HG03097 (cell line): Measurements from ENCODE around the gene MTMR12.

Experiments
- ATAC-seq: cut with Tn5 transposase; IDR thresholded peaks from one replicate; pipeline ENCODE4 v1.9.1; 2021; ENCODE audit not compliant: unreplicated experiment, low FRiP score

MTMR12 gene

DNA sequence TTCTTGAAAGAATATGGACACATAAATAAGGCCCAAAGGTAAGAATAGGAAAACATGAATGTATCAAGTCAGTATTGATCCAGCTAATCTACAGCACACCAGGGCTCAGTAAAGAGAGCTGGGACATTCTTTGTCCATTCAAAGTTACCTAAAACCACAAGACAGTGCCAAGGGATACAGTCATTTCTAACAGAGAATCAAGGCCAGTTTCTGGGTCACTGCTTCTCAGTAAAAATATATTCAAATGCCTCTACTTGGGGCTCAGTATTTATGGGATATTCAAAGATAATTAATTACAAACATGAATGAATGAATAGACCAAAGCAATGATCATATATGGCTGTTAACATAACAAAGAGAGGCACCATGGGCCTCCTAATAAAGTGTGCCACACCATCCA lies 34.9 kb downstream of the MTMR12 start:
- no peak for ATAC-seq

DNA sequence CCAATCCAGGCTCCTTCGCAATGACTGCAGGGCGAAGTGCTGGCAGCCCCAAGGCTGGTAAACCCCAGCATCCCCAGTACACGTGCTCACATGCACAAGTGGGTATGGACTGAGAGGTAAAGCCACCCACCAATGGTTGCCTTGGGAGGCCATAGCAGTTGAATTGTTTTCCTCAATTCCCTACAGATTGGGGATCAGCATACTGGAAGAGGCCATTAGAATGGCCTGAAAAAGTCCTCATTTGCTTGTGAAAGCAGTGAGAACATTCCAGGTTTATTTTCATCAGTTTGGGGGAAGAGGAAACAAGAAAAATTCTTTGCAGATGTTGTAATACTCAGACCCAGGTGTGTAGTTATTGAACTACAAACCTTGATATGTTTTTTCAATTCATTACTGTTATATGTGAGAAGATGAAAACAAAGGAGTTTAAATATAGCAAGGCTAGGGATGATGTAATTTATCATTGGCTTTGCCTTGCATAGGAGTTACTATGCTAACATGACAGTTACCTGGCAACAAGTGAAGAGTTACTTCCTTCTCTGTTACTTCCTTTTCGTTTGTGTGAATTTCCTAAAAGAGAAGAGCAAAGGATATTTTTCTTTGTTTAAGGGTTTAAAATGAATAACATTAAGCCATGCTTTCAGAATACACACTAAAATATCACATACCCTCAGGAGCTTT lies 36.4 kb downstream of the MTMR12 start:
- ATAC-seq = no peak

GRCh38 chr5:32275396-32275741 lies 37.4 kb downstream of the MTMR12 start:
- no peak for ATAC-seq

GRCh38 chr5:32274548-32275395 lies 38.0 kb downstream of the MTMR12 start:
- ATAC-seq = no peak

DNA sequence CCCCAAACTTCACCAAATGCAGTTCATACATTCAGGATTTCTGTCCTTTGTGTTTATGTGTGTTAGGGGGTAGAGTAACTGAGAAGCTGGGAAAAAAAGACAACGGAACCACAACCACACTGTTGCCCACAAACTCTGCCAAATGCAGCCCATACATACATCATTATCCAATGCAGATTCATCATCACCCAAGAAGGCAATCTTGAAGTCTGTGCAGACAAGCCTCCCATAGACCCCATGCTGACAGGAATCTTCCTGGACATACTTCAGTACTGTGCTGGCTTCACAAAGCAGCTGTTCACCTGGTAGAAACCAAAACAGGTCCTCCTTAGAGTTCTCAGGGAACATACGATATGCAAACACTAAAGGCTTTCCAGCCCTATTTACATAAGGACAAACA lies 38.9 kb downstream of the MTMR12 start:
- no peak for ATAC-seq

- no peak for ATAC-seq
Observed at GRCh38 chr5:32272746-32273145, 40.0 kb downstream of the MTMR12 start.

- no peak for ATAC-seq
Observed at GRCh38 chr5:32270946-32271345, 41.8 kb downstream of the MTMR12 start.

DNA sequence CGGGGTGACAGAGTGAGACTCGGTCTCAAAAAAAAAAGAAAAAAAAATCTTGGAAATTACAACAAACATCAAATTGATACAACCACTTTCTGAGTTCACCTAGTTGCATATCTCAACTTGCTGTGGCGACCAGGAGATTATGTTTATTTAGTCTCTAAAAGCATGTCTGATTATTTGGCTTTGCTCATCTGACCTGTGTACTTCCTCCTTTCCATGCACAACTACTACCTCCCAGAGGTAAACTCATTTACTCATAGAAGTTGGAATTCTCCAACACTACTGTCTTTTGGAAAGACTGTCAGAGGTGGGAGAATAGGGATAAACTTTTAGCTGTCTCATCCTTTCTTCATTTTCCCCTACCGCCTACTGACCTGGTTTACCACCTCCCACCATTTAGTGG lies 42.6 kb downstream of the MTMR12 start:
- no peak for ATAC-seq

GRCh38 chr5:32265902-32266301 lies 46.8 kb downstream of the MTMR12 start:
- ATAC-seq = no peak

DNA sequence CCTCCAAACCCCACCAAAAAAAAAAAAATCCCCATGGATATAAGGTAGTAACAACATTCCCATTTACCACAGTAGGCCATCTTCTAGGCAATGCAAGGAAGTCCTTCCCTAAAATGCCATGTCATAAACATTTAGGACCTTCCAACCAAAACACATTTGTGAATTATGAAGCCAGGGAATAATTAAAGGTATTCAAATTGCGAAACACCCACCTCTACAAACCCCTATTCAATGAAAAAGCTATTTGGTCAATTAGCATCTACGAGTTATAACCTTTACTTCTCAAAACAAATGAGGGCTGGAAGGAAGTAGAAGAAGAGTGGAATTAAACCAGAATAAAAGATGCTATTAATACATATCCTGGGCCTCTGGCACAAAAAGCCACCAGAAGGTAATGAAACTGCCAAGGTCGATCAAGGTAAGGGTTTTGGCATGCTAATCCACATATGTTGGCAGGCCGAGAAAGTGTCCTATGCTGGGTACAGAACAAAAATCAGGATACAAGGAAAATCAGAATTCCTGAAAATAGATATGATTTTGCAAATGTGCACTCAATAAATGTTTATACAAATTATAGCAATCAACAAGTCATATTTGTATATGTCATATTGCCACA lies 47.7 kb downstream of the MTMR12 start:
- no peak for ATAC-seq

GRCh38 chr5:32263684-32264083 lies 49.1 kb downstream of the MTMR12 start:
- no peak for ATAC-seq

- ATAC-seq = peak; percentile 65
Observed at GRCh38 chr5:32261198-32261597, 51.5 kb downstream of the MTMR12 start.

GRCh38 chr5:32259033-32259432 lies 53.7 kb downstream of the MTMR12 start:
- no peak for ATAC-seq

GRCh38 chr5:32258424-32258823 lies 54.3 kb downstream of the MTMR12 start:
- no peak for ATAC-seq

GRCh38 chr5:32255540-32255900 lies 57.2 kb downstream of the MTMR12 start:
- no peak for ATAC-seq

DNA sequence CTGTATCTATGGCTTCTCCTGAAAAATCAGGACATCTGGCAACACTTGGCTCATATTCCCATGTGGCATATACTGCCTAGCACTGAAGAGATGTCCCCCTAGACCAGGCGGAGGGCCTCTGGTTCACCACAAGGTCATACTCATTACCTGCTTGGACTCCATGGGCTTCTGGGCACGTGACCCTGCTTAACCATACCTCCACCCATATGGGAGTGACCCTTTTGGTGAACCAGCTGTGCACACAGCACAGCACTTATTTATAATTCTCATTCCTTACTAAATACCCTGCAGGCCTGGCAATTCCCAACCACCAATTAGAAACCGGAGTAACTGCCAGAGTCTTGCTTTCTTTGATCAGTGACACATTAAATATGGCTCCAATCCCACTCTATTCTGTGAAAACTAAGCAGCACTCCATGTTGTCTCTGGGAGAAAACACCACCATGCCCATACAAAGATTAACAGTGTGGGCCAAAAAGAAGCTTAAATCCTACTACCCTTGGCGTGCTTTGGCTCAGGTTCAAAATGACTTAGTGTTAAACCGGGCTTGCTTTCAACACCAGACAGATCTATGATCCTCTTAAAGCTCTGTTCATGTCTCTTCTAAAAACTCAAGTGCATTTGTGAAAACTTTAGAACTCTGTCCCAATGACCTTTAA lies 57.7 kb downstream of the MTMR12 start:
- no peak for ATAC-seq

GRCh38 chr5:32251871-32252458 lies 60.8 kb downstream of the MTMR12 start:
- ATAC-seq = no peak

DNA sequence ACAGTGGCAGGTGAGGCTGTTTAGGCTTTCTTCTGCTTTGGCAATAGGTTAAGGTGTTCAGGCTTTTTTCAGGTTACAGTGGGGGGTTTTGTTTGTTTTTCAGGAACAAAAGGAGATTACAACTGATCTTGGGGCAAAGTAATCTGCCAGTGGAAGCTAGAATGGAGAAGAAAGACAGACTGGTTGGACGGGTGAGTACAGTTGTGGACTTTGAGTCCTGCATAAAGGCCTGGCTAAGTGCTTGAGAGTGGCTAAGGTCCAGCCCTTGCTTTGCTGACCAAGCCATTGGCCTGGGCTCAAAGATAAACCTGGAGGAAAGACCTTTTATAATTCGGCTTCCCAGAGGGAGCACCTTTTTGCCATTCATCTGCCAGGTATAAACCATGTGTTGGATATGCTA lies 63.1 kb downstream of the MTMR12 start:
- no peak for ATAC-seq

DNA sequence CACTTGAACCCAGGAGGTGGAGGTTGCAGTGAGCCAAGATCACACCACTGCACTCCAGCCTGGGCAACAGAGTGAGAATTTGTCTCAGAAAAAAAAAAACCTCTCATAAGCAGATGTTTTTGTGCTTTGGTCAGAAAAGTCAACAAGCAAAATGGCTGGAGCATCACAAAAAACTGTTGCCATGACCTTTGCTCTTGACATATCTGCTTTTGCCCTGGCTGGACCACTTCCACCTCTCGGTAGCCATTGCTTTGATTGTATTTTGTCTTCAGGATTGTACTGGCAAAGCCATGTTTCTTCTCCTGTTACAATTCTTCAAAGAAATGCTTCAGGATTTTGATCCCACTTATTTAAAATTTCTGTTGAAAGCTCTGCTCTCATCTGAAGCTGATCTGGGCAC lies 67.0 kb downstream of the MTMR12 start:
- ATAC-seq = no peak

DNA sequence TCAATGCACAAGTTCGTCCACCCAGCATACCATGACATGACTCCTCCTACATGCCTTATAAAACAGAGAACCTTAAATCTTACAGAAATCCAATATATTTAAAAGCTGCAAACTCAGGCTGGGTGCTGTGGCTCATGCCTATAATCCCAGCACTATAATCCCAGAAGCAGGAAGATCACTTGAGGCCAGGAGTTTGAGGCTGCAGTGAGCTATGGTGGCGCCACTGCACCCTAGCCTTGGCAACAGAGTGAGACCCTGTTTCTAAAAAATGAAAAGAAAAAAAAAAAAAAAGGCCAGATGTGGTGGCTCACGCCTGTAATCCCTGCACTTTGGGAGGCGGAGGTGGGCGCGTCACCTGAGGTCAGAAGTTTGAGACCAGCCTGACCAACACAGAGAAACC lies 68.7 kb downstream of the MTMR12 start:
- ATAC-seq = no peak
